ENCODE data around the gene INSRR.

Gene INSRR

DNA sequence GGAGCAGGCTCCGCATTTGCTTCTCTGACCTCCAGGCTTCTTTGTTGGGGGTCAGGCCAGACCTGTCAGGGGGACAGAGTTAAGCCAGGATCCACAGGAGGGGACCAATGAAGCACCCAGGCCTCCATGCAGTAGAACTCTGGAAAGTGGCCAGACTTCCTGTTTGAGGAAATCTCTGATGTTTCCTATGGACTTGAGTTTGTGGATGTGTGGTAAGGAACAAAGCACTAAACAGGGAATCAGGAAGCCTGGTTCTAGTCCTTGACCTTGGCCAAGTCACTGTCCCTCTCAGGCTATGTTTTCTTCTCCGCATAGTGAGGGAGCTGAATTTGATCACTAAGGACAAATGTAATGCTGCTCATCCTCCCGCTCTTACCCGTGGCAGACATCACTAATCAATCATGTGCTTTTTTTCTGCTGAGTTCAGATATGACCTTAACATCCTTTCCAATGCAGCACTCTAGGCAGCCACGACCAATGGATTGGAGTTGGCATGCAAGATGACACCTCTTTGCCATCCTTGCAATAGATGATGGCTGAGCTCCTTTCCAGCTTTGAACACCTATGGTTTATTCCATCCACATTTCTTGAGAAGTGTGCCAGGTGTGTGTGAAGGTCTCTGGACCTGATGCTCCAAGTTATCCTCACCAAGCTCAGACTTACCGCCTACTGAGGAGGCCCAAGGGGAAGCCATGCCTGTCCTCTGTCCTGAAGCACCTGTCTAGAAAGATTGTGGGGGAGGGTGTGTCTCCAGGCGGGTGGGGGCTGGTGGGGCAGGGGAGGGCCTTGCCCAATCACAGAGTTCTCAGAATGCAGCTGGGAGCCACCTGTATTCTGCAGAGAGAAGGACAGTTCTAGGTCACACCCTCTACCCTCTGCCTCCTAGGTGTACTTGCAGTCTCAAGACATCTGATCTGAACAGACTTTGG lies 52.1 kb downstream of the INSRR start:
- H3K4me3 ChIP-seq (ENCODE audit: low read depth in 1 of 2, low read length in 1 of 2), result no peak overlapping the region
- H3K9me3 ChIP-seq, result no peaks in the 10 kb centered on the region
- TF ChIP-seq, protein P1, sequence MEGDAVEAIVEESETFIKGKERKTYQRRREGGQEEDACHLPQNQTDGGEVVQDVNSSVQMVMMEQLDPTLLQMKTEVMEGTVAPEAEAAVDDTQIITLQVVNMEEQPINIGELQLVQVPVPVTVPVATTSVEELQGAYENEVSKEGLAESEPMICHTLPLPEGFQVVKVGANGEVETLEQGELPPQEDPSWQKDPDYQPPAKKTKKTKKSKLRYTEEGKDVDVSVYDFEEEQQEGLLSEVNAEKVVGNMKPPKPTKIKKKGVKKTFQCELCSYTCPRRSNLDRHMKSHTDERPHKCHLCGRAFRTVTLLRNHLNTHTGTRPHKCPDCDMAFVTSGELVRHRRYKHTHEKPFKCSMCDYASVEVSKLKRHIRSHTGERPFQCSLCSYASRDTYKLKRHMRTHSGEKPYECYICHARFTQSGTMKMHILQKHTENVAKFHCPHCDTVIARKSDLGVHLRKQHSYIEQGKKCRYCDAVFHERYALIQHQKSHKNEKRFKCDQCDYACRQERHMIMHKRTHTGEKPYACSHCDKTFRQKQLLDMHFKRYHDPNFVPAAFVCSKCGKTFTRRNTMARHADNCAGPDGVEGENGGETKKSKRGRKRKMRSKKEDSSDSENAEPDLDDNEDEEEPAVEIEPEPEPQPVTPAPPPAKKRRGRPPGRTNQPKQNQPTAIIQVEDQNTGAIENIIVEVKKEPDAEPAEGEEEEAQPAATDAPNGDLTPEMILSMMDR (IDR thresholded peaks at IDR 0.05), result no peak
- H3K4me1 ChIP-seq (ENCODE audit: control insufficient read depth in 1 of 2, insufficient read depth in 1 of 2, low read depth in 1 of 2, low read length in 1 of 2), result no peaks in the 10 kb centered on the region
- H3K36me3 ChIP-seq, result peaks cover 6% of the 10 kb centered on the region
- no peak overlapping the region for H3K27ac ChIP-seq
- peaks cover 14% of the 10 kb centered on the region for H3K27me3 ChIP-seq

DNA sequence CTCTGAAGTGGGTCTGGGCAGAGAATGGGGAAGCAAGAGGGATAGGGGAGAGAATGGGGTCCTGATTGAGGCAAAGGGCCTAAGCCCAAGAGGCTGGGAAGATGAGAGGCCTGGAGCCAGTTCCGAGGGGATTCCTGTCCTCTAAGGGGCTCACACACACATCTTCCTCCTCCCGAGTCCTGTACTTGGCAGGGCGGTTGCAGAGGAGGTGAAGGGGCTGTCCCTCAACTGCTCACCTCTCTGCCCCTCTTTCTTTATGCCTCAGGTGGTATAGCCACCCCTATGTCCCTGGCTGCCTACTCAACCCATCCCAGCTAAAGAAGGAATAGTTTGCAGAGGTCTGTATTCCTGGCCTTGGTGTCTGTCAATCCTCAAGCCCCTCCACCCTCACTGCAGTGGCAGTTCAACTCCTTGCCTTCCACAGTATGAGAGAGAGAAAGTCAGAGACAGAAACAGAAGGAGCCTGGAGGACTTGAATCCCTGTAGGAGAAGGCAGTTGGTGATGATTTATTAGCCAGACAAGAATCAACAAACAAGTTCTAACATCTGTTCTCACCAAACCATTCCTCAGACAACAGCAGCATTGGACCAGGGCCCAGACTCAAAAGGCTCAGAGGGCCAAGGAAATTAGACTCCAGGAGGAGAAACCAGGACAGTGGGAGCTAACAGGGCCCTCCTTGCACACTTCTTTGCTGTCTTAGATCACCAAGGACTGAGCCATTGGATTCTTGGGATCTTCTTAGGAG lies 53.0 kb downstream of the INSRR start:
- Histone ChIP-seq H3K4me1 (ENCODE audit: control insufficient read depth in 1 of 2, insufficient read depth in 1 of 2, low read depth in 1 of 2, low read length in 1 of 2) (no peaks in the 10 kb centered on the region), H3K36me3 (peaks cover 14% of the 10 kb centered on the region), H3K27me3 (peaks cover 6% of the 10 kb centered on the region), H3K27ac (no peak overlapping the region), H3K4me3 (ENCODE audit: low read depth in 1 of 2, low read length in 1 of 2) (no peak overlapping the region), H3K9me3 (no peaks in the 10 kb centered on the region)
- TF ChIP-seq, protein P1 (IDR thresholded peaks at IDR 0.05), result no peak

DNA sequence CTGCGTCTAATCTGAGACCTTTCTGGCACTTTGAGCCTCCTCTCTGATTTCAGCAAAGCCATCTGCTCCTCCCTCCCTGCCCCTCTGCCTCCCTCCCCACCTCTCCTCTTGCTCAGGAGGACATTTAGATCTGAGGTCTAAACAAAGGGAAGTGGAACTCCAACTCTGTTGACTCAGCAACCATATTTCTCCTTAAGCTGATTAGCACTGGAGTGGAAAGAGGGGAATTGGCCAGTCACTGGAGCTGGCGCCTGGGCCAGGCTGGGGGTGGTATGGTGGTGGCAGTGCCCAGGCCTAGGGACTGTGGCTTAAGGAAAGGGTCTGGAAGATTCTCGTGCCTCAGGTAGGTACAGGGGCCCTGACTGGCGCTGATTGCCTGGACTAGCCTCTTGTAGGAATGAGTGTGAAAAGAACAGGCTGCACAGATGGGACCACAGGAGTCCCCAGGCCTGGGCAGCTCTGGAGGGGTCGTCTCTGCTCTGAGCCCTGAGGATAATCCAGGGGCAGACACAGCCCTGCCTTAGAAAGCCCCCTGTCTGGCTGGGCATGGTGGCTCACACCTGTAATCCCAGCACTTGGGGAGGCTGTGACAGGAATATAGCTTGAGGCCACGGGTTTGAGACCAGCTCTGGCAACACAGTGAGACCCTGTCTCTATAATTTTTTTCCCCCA lies 54.2 kb downstream of the INSRR start:
- TF ChIP-seq, protein P1 (IDR thresholded peaks at IDR 0.05), result no peak
- Histone ChIP-seq H3K36me3 (peaks cover 26% of the 10 kb centered on the region), H3K27ac (no peak overlapping the region), H3K4me3 (ENCODE audit: low read depth in 1 of 2, low read length in 1 of 2) (no peak overlapping the region), H3K9me3 (no peaks in the 10 kb centered on the region), H3K4me1 (ENCODE audit: control insufficient read depth in 1 of 2, insufficient read depth in 1 of 2, low read depth in 1 of 2, low read length in 1 of 2) (no peaks in the 10 kb centered on the region), H3K27me3 (no peaks in the 10 kb centered on the region)

DNA sequence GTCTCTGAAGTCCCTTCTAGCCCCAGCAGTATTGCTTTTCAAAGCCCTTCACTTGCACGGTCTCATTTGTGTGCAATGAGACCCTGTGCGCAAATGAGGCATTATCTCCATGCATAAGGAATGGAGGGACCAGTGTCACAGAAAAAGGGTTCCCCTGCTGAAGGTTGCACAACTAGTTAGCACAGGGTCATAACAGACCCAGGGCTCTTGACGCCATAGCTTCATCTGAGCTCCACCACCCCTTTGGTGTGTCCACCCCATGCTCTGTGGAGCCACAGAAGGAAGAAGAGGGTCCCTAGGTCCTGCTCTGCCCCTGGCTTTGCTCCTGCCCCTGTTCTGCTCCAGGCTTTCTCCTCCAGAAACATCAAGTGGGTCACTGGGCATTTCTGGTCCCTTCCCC lies 54.9 kb downstream of the INSRR start:
- Histone ChIP-seq H3K27ac (no peak overlapping the region), H3K9me3 (no peaks in the 10 kb centered on the region), H3K4me3 (ENCODE audit: low read depth in 1 of 2, low read length in 1 of 2) (no peak overlapping the region), H3K36me3 (peaks cover 33% of the 10 kb centered on the region), H3K4me1 (ENCODE audit: control insufficient read depth in 1 of 2, insufficient read depth in 1 of 2, low read depth in 1 of 2, low read length in 1 of 2) (no peaks in the 10 kb centered on the region), H3K27me3 (no peaks in the 10 kb centered on the region)
- TF ChIP-seq, protein P1 (IDR thresholded peaks at IDR 0.05), result no peak

DNA sequence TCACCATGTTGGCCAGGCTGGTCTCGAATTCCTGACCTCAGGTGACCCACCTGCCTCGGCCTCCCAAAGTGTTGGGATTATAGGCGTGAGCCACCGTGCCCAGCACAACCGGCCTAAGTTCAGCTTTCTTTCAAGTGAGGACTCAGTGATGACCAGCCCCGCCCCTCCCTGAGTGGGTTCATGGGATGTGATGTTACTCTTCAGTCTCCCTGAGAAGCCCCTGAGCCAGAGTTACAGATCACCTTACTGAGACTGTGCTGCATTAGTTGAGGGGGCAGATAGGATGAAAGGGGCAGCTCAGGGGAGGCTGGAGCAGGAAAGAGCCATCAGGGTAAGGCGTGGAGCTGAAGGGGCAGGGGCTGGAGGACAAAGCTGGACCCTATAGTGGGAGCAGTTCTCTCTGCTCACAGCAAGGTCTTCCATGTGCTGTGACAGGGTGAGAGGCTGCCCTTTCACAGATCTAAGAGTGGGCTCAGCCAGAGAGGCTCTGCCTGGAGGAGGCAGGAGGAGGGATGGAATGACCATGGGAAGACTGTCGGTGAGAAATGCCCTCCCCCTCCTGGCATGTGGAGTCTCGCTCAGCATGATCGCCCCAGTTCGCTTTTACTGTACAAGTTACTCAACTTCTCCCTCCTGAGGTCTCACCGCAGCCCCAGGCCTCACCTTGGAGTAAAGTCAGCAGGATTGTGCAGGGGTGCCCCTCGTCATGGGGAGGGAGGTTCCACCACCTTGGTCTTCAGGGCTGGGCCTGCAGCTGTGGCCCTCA lies 55.6 kb downstream of the INSRR start:
- H3K27me3 ChIP-seq, result no peaks in the 10 kb centered on the region
- TF ChIP-seq, protein P1 (IDR thresholded peaks at IDR 0.05), result no peak
- H3K36me3 ChIP-seq, result peaks cover 41% of the 10 kb centered on the region
- no peak overlapping the region for H3K27ac ChIP-seq
- no peak overlapping the region for H3K4me3 ChIP-seq (ENCODE audit: low read depth in 1 of 2, low read length in 1 of 2)
- H3K4me1 ChIP-seq (ENCODE audit: control insufficient read depth in 1 of 2, insufficient read depth in 1 of 2, low read depth in 1 of 2, low read length in 1 of 2), result no peaks in the 10 kb centered on the region
- no peaks in the 10 kb centered on the region for H3K9me3 ChIP-seq

Data from neutrophil (primary cell).